Prostate gland (tissue), 2 donors: ENCODE measurements around the gene FLOT2.

Experiments
- CTCF ChIP-seq, 4 experiments: fragments of 200-600 bp in 2 of 4; fragments of 450-650 bp in 2 of 4; sonication (generic) in 2 of 4; IDR thresholded peaks; 1 replicate in 3 of 4; 2 replicates in 1 of 4; pipeline ENCODE4 v1.5.1; 2016 to 2019; ENCODE audit warnings: antibody characterized with exemption in 4 of 4, mild to moderate bottlenecking in 2 of 4, moderate library complexity in 2 of 4
- POLR2A ChIP-seq: fragments of 450-650 bp; IDR thresholded peaks from one replicate; pipeline ENCODE4 v1.6.1; 2016; ENCODE audit warnings: antibody characterized with exemption, mild to moderate bottlenecking
- POLR2AphosphoS5 ChIP-seq: sonication (generic); formaldehyde crosslinking; IDR thresholded peaks from one replicate; pipeline ENCODE4 v1.6.1; 2017; ENCODE audit warnings: antibody characterized with exemption

GRCh38 chr17:28856028-28856574, 41.4 kb downstream of the FLOT2 start:
- no peak for TF ChIP-seq POLR2AphosphoS5
- TF ChIP-seq CTCF (IDR thresholded peaks at IDR 0.05), result no peak
- no peak for TF ChIP-seq POLR2A
